Measurements from ENCODE around the gene SUPT20HL1.

SUPT20HL1 gene

DNA sequence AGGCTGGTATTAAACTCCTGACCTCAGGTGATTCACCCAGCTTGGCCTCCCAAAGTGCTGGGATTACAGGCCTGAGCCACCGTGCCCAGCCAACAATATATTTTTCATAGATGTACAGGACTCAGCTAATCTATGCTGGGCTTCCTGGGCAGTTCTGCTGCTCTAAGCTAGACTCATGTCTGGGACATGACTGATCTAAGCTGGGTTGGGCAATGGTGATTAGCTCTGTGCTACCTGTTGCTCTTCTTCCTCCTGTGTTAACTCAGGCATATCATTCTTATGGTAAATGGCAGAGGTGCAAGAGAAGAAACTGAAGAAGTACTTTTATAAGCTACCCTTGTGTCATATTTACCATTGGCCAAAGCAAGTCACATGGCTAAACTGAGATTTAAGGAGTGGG, 35.2 kb upstream of the SUPT20HL1 start:
- no peak for DNase-seq (ENCODE audit: low read depth)
- no peak overlapping the region for H3K4me3 ChIP-seq (ENCODE audit: low read depth, low read length)
- TF ChIP-seq, protein P1, sequence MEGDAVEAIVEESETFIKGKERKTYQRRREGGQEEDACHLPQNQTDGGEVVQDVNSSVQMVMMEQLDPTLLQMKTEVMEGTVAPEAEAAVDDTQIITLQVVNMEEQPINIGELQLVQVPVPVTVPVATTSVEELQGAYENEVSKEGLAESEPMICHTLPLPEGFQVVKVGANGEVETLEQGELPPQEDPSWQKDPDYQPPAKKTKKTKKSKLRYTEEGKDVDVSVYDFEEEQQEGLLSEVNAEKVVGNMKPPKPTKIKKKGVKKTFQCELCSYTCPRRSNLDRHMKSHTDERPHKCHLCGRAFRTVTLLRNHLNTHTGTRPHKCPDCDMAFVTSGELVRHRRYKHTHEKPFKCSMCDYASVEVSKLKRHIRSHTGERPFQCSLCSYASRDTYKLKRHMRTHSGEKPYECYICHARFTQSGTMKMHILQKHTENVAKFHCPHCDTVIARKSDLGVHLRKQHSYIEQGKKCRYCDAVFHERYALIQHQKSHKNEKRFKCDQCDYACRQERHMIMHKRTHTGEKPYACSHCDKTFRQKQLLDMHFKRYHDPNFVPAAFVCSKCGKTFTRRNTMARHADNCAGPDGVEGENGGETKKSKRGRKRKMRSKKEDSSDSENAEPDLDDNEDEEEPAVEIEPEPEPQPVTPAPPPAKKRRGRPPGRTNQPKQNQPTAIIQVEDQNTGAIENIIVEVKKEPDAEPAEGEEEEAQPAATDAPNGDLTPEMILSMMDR (IDR thresholded peaks at IDR 0.05; ENCODE audit: control insufficient read depth, extremely low read depth, insufficient read depth), result no peak

DNA sequence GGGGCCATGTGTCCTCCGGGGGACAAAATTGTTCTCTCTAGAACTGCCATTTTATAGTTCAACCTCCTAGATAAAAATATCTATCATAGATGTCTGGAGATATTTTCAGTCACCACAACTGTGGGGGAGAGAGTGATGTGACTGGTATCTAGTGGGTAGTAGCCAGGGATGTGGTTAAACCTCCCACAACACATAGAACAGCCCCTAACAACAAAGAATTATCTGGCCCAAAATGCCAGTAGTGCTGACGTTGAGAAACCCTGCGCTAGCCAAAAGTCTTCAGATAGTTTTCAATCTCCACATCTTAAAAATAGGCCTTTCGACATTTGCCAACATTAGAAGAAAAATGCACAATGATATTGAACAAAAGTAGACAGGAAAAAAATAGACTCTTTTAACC, 27.6 kb upstream of the SUPT20HL1 start:
- no peak overlapping the region for H3K4me3 ChIP-seq (ENCODE audit: low read depth, low read length)
- no peak for DNase-seq (ENCODE audit: low read depth)
- TF ChIP-seq, protein P1 (IDR thresholded peaks at IDR 0.05; ENCODE audit: control insufficient read depth, extremely low read depth, insufficient read depth), result no peak

DNA sequence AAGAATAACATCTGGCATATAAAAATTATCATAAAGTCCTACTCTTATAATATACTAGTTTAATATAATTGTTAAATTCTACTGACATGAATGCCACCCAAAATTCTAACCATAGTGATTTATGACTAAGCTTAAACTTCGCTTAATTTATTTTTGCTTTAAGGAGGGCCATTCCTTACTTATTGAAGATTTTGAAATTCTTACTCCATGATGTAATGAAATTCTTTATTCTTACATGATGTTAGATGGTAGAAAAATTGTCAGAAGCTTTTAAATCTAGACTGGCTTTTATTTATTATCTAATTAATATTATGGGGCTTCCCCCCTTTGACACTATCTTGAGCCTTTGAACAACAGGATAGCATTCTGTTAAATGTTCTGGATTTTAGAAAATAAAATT, 27.1 kb upstream of the SUPT20HL1 start:
- TF ChIP-seq, protein P1 (IDR thresholded peaks at IDR 0.05; ENCODE audit: control insufficient read depth, extremely low read depth, insufficient read depth), result no peak

DNA sequence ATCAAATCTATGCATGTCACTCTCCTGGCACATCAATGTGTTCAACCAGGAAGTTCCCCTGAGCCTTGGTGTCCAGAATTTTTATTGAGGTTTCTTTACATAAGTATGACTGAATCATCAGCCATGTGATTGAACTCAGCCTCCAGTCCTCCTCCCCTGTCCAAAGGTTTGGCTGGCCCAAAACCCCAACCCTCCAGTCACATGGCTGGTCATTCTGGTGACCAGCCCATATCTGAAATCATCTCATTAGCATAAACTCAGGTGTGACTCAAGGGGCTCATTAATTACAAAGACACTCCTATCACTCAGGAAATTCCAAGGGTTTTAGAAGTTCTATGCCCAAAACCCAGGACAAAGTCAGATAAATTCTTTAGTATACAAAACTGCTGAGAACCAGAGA, 26.0 kb upstream of the SUPT20HL1 start:
- TF ChIP-seq, protein P1 (IDR thresholded peaks at IDR 0.05; ENCODE audit: control insufficient read depth, extremely low read depth, insufficient read depth), result no peak
- no peak overlapping the region for H3K4me3 ChIP-seq (ENCODE audit: low read depth, low read length)
- DNase-seq (ENCODE audit: low read depth), result no peak

More for the DNA sequence above, 27.1 kb upstream of the SUPT20HL1 start:
- no peak overlapping the region for H3K4me3 ChIP-seq (ENCODE audit: low read depth, low read length)
- DNase-seq (ENCODE audit: low read depth), result no peak

DNA sequence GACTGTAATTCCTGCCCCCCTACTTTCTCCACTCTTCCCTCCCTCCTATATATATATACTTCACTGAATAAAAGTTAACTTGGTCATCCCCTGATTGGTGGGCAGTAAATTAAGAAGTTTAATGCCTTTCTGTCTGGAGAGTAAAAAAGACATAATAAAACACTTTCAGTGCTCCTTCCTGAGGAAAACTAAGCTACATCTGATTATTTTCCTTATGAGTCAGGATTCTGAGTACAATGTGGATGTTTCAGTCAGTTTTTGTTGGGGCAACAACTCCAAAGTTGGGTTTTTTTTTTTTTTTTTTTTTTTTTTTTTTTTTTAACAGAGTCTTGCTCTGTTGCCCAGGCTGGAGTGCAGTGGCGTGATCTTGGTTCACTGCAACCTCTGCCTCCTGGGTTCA, 24.6 kb upstream of the SUPT20HL1 start:
- DNase-seq (ENCODE audit: low read depth), result no peak
- TF ChIP-seq, protein P1 (IDR thresholded peaks at IDR 0.05; ENCODE audit: control insufficient read depth, extremely low read depth, insufficient read depth), result no peak

DNA sequence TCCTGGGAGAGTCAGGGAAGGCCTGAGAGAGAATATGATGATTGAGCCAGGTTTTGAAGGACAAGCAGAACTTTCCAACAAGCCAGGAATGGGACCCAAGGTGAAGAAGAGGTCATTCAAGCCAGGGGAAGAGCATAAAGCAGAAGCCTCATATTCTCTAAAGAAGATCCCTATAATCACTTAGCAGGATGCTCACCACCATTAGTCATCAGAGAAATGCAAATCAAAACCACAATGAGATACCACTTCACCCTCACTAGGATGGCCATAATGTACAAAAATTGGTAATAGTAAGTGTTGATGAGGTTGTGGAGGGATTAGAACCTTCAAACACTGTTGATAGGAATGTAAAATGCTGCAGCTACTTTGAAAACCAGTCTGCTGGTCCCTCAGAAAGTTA, 20.5 kb upstream of the SUPT20HL1 start:
- TF ChIP-seq, protein P1 (IDR thresholded peaks at IDR 0.05; ENCODE audit: control insufficient read depth, extremely low read depth, insufficient read depth), result no peak
- DNase-seq (ENCODE audit: low read depth), result no peak
- H3K4me3 ChIP-seq (ENCODE audit: low read depth, low read length), result no peak overlapping the region

More for the DNA sequence above, 24.6 kb upstream of the SUPT20HL1 start:
- H3K4me3 ChIP-seq (ENCODE audit: low read depth, low read length), result no peak overlapping the region

DNA sequence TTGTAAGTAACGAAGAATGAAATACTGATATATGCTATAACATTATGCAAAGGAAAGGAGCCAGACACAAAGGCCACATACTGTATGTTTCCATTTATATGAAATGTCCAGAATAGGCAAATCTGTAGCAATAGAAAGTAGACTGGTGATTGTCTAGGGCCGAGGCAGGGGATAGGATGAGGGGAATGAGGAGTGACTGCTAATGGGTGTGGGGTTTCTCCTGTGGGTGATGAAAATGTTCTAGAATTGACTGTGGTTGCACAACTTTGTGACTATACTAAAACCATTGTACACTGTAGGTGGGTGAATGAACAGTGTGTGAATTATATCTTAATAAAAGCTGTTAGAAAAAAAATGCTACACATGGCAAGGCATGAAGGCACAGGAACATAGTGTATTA, 19.9 kb upstream of the SUPT20HL1 start:
- DNase-seq (ENCODE audit: low read depth), result no peak
- no peak overlapping the region for H3K4me3 ChIP-seq (ENCODE audit: low read depth, low read length)
- TF ChIP-seq, protein P1 (IDR thresholded peaks at IDR 0.05; ENCODE audit: control insufficient read depth, extremely low read depth, insufficient read depth), result no peak
